Vagina (tissue), 2 donors: Measurements from ENCODE around the gene DAPK2. TPM values are rescaled to one million over a fixed set of nuclear protein-coding genes. Genes with fewer than 3 reads are reported as not detected.

ENCODE experiments used
- DNase-seq, 2 donors: peaks; one replicate each; pipeline ENCODE4 v3.0.0-alpha.2; 2017; ENCODE audit errors: extremely low spot score in 2 of 2
- H3K27ac ChIP-seq: fragments of 200-600 bp; sonication (generic); one replicate; pipeline ENCODE4 v1.5.1; 2019
- H3K27me3 ChIP-seq: fragments of 200-600 bp; sonication (generic); one replicate; pipeline ENCODE4 v1.5.1; 2019
- H3K36me3 ChIP-seq, 2 donors: fragments of 200-600 bp; sonication (generic); one replicate each; pipeline ENCODE4 v1.5.1; 2017 to 2019
- H3K4me1 ChIP-seq: fragments of 200-600 bp; sonication (generic); one replicate; pipeline ENCODE4 v1.5.1; 2019
- H3K4me3 ChIP-seq, 2 donors: fragments of 200-600 bp; sonication (generic); 1 replicate in 1 of 2; 2 replicates in 1 of 2; pipeline ENCODE4 v1.5.1; 2016 to 2019
- H3K9me3 ChIP-seq: fragments of 200-600 bp; sonication (generic); one replicate; pipeline ENCODE4 v1.5.1; 2019
- CTCF ChIP-seq, 3 experiments: fragments of 450-650 bp in 2 of 3; fragments of 200-600 bp in 1 of 3; sonication (generic) in 1 of 3; IDR thresholded peaks; one replicate each; pipeline ENCODE4 v1.5.1; 2017 to 2019; ENCODE audit warnings: antibody characterized with exemption in 3 of 3, mild to moderate bottlenecking in 2 of 3, moderate library complexity in 2 of 3
- POLR2A ChIP-seq, 2 donors: fragments of 450-650 bp; IDR thresholded peaks; one replicate each; pipeline ENCODE4 v1.6.1; 2017; ENCODE audit warnings: antibody characterized with exemption in 2 of 2, mild to moderate bottlenecking in 2 of 2, moderate library complexity in 2 of 2
- POLR2AphosphoS5 ChIP-seq, 2 donors: sonication (generic); formaldehyde crosslinking; IDR thresholded peaks; one replicate each; pipeline ENCODE4 v1.9.0; 2017; ENCODE audit warnings: antibody characterized with exemption in 2 of 2, mild to moderate bottlenecking in 2 of 2, low read depth in 1 of 2; ENCODE audit not compliant: insufficient read depth in 1 of 2
- intact Hi-C: fragments of 100-400 bp; cut with DNase I; formaldehyde crosslinking; loops from one replicate; pipeline ENCODE4 v1.15.1; 2023
- total RNA-seq: library from RNA; depleted of rRNA; stranded (reverse); fragments of >200 nt; gene quantifications from one replicate; pipeline ENCODE4 v1.2.3, GENCODE V29; 2016

DAPK2 gene
- total RNA-seq, 1 donor from 2014 or later = 50.3 TPM

GRCh38 chr15:63869371-63870042 is 176.8 kb downstream of the DAPK2 start:
- Histone ChIP-seq H3K4me3 (no peak overlapping the region), H3K27ac (no peak overlapping the region), H3K36me3 (no peaks in the 10 kb centered on the region), H3K4me1 (no peaks in the 10 kb centered on the region), H3K9me3 (no peaks in the 10 kb centered on the region), H3K27me3 (no peaks in the 10 kb centered on the region)
- intact Hi-C loops = no loop called here
- DNase-seq = no peak
- TF ChIP-seq POLR2AphosphoS5 (IDR thresholded peaks at IDR 0.05; ENCODE audit: insufficient read depth in 1 of 2, low read depth in 1 of 2) (no peak), CTCF (IDR thresholded peaks at IDR 0.05) (no peak), POLR2A (IDR thresholded peaks at IDR 0.05) (no peak)

- no peak overlapping the region for H3K27ac ChIP-seq
- no peak overlapping the region for H3K4me3 ChIP-seq
- intact Hi-C loops = no loop called here
- TF ChIP-seq CTCF (IDR thresholded peaks at IDR 0.05) = no peak
- TF ChIP-seq POLR2A (IDR thresholded peaks at IDR 0.05) = no peak
- no peak for TF ChIP-seq POLR2AphosphoS5 (IDR thresholded peaks at IDR 0.05; ENCODE audit: insufficient read depth in 1 of 2, low read depth in 1 of 2)
- H3K9me3 ChIP-seq = no peaks in the 10 kb centered on the region
- no peaks in the 10 kb centered on the region for H3K4me1 ChIP-seq
- H3K27me3 ChIP-seq = no peaks in the 10 kb centered on the region
- no peaks in the 10 kb centered on the region for H3K36me3 ChIP-seq
- DNase-seq = no peak
These were observed 182.1 kb downstream of the DAPK2 start for GRCh38 chr15:63864186-63864585.

GRCh38 chr15:63861946-63862517 is 184.3 kb downstream of the DAPK2 start:
- TF ChIP-seq POLR2A (IDR thresholded peaks at IDR 0.05) (no peak), POLR2AphosphoS5 (IDR thresholded peaks at IDR 0.05; ENCODE audit: insufficient read depth in 1 of 2, low read depth in 1 of 2) (no peak), CTCF (IDR thresholded peaks at IDR 0.05) (no peak)
- Histone ChIP-seq H3K4me1 (no peaks in the 10 kb centered on the region), H3K27ac (no peak overlapping the region), H3K4me3 (no peak overlapping the region), H3K9me3 (no peaks in the 10 kb centered on the region), H3K36me3 (no peaks in the 10 kb centered on the region), H3K27me3 (no peaks in the 10 kb centered on the region)
- intact Hi-C loops = no loop called here
- DNase-seq = no peak

DNA sequence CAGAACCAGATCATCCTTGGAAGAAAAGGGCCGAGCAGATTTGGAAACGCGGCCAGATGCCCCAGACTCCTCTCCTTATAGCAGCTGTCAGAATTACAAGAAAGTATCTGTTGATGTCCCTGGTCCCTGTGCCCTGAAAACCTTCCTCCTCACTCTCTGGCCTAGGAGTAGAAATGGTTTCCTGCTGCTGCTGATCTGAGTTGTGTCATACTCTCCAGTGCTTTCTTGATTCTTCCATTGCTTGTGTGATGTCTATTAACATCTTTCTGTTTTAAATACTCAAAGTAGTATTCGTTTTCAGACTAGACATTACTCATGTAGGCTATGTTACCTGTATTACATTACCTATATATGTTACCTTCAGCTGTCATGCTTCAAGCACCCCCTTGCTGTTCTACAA is 185.7 kb downstream of the DAPK2 start:
- Histone ChIP-seq H3K4me3 (no peak overlapping the region), H3K27me3 (no peaks in the 10 kb centered on the region), H3K9me3 (no peaks in the 10 kb centered on the region), H3K27ac (no peak overlapping the region), H3K36me3 (no peaks in the 10 kb centered on the region), H3K4me1 (no peaks in the 10 kb centered on the region)
- intact Hi-C loops = no loop called here
- no peak for DNase-seq
- TF ChIP-seq CTCF (IDR thresholded peaks at IDR 0.05) (no peak), POLR2AphosphoS5 (IDR thresholded peaks at IDR 0.05; ENCODE audit: insufficient read depth in 1 of 2, low read depth in 1 of 2) (no peak), POLR2A (IDR thresholded peaks at IDR 0.05) (no peak)

- TF ChIP-seq POLR2A (IDR thresholded peaks at IDR 0.05) (no peak), CTCF (IDR thresholded peaks at IDR 0.05) (no peak), POLR2AphosphoS5 (IDR thresholded peaks at IDR 0.05; ENCODE audit: insufficient read depth in 1 of 2, low read depth in 1 of 2) (no peak)
- intact Hi-C loops = no loop called here
These were observed 186.1 kb downstream of the DAPK2 start for GRCh38 chr15:63860155-63860554.

More at GRCh38 chr15:63860155-63860554, 186.1 kb downstream of the DAPK2 start:
- Histone ChIP-seq H3K4me1 (no peaks in the 10 kb centered on the region), H3K27me3 (no peaks in the 10 kb centered on the region), H3K9me3 (no peaks in the 10 kb centered on the region), H3K27ac (no peak overlapping the region), H3K4me3 (no peak overlapping the region), H3K36me3 (no peaks in the 10 kb centered on the region)
- no peak for DNase-seq
